Mesenchymal stem cell (in vitro differentiated cells and primary cell): ENCODE data around the gene GP1BB.

Experiments used
- DNase-seq: peaks from one replicate; pipeline ENCODE4 v3.0.0-alpha.2; 2013
- H2AFZ ChIP-seq: one replicate; pipeline ENCODE4 v1.6.1; 2013; ENCODE audit warnings: low read depth, mild to moderate bottlenecking, control low read depth, inconsistent platforms, low read length, moderate library complexity
- H2AK5ac ChIP-seq: 2 replicates; pipeline ENCODE4 v1.6.1; 2013; ENCODE audit warnings: low read length, moderate library complexity, mild to moderate bottlenecking, inconsistent platforms; ENCODE audit not compliant: severe bottlenecking
- H2BK120ac ChIP-seq: one replicate; pipeline ENCODE4 v1.6.1; 2013; ENCODE audit warnings: low read depth, mild to moderate bottlenecking, inconsistent platforms, low read length, moderate library complexity
- H2BK12ac ChIP-seq, 2 experiments: one replicate each; pipeline ENCODE4 v1.6.1; 2013; ENCODE audit warnings: inconsistent platforms in 2 of 2, low read length in 2 of 2, mild to moderate bottlenecking in 2 of 2, moderate library complexity in 2 of 2, control low read depth in 1 of 2
- H2BK15ac ChIP-seq: one replicate; pipeline ENCODE4 v1.6.1; 2013; ENCODE audit warnings: mild to moderate bottlenecking, low read depth, inconsistent platforms; ENCODE audit not compliant: poor library complexity, severe bottlenecking
- H2BK5ac ChIP-seq: 2 replicates; pipeline ENCODE4 v1.6.1; 2013; ENCODE audit warnings: low read depth, mild to moderate bottlenecking, low read length, control low read depth, inconsistent platforms; ENCODE audit not compliant: poor library complexity, severe bottlenecking
- H3K14ac ChIP-seq, 2 experiments: one replicate each; pipeline ENCODE4 v1.6.1; 2013; ENCODE audit warnings: inconsistent platforms in 2 of 2, low read length in 2 of 2, control low read depth in 1 of 2, mild to moderate bottlenecking in 1 of 2, moderate library complexity in 1 of 2
- H3K18ac ChIP-seq, 2 experiments: one replicate each; pipeline ENCODE4 v1.6.1; 2013; ENCODE audit warnings: inconsistent platforms in 2 of 2, low read length in 2 of 2, control low read depth in 1 of 2, low read depth in 1 of 2, mild to moderate bottlenecking in 1 of 2
- H3K23ac ChIP-seq, 2 experiments: one replicate each; pipeline ENCODE4 v1.6.1; 2013; ENCODE audit warnings: inconsistent platforms in 2 of 2, low read length in 2 of 2, mild to moderate bottlenecking in 2 of 2, moderate library complexity in 2 of 2, control low read depth in 1 of 2
- H3K27ac ChIP-seq: 2 replicates; pipeline ENCODE4 v1.5.1; 2013; ENCODE audit warnings: mild to moderate bottlenecking, moderate library complexity, low read length, control low read depth, inconsistent platforms; ENCODE audit not compliant: poor library complexity, severe bottlenecking
- H3K27me3 ChIP-seq, 2 experiments: 2 replicates each; pipeline versions ENCODE4 v1.6.1 to v1.7.0; 2013; ENCODE audit warnings: low read length in 2 of 2, mild to moderate bottlenecking in 2 of 2, moderate library complexity in 2 of 2, control low read depth in 1 of 2, inconsistent platforms in 1 of 2; ENCODE audit not compliant: control insufficient read depth in 1 of 2, insufficient read depth in 1 of 2
- H3K36me3 ChIP-seq, 2 experiments: 2 replicates each; pipeline versions ENCODE4 v1.6.1 to v1.7.0; 2013; ENCODE audit warnings: low read length in 2 of 2, control low read depth in 1 of 2, inconsistent platforms in 1 of 2, low read depth in 1 of 2, mild to moderate bottlenecking in 1 of 2; ENCODE audit not compliant: insufficient read depth in 2 of 2, control insufficient read depth in 1 of 2
- H3K4ac ChIP-seq, 2 experiments: one replicate each; pipeline ENCODE4 v1.6.1; 2013; ENCODE audit warnings: inconsistent platforms in 2 of 2, low read length in 2 of 2, mild to moderate bottlenecking in 2 of 2, moderate library complexity in 2 of 2, control low read depth in 1 of 2, low read depth in 1 of 2
- H3K4me1 ChIP-seq: 2 replicates; pipeline ENCODE4 v1.6.1; 2013; ENCODE audit warnings: low read depth, low read length, control low read depth; ENCODE audit not compliant: control insufficient read depth, insufficient read depth
- H3K4me2 ChIP-seq: 2 replicates; pipeline ENCODE4 v1.6.1; 2013; ENCODE audit warnings: low read length, mild to moderate bottlenecking, inconsistent platforms; ENCODE audit not compliant: poor library complexity, severe bottlenecking
- H3K4me3 ChIP-seq, 2 experiments: 2 replicates each; pipeline versions ENCODE4 v1.5.1 to v1.7.0; 2013; ENCODE audit warnings: low read length in 2 of 2, mild to moderate bottlenecking in 2 of 2, control low read depth in 1 of 2, low read depth in 1 of 2; ENCODE audit not compliant: insufficient read depth in 1 of 2
- H3K79me1 ChIP-seq: replicated peaks from 2 replicates; pipeline ENCODE4 v1.6.1; 2013; ENCODE audit warnings: mild to moderate bottlenecking, control low read depth, low read length, inconsistent platforms; ENCODE audit not compliant: poor library complexity, severe bottlenecking
- H3K9ac ChIP-seq: 2 replicates; pipeline ENCODE4 v1.7.0; 2013; ENCODE audit warnings: mild to moderate bottlenecking, low read length, moderate library complexity
- H3K9me3 ChIP-seq: 2 replicates; pipeline ENCODE4 v1.7.0; 2013; ENCODE audit warnings: mild to moderate bottlenecking, low read length; ENCODE audit not compliant: control insufficient read depth
- H4K8ac ChIP-seq: one replicate; pipeline ENCODE4 v1.6.1; 2013; ENCODE audit warnings: inconsistent platforms, mild to moderate bottlenecking, low read length, moderate library complexity
- H4K91ac ChIP-seq: one replicate; pipeline ENCODE4 v1.6.1; 2013; ENCODE audit warnings: mild to moderate bottlenecking, low read length, inconsistent platforms
- WGBS: methylation state at CpG from one replicate; pipeline ENCODE4 v1.1.7; 2013; ENCODE audit warnings: mixed read lengths; 5-methylcytosine and 5-hydroxymethylcytosine counted together

Gene GP1BB

GRCh38 chr22:19701420-19702145 lies 21.8 kb upstream of the GP1BB start:
- H2BK12ac ChIP-seq, result no peak overlapping the region
- 82% methylated on average over 9 of the region's 10 CpGs for WGBS
- H3K23ac ChIP-seq, result no peak overlapping the region
- H3K9me3 ChIP-seq, result no peaks in the 10 kb centered on the region
- no peak overlapping the region for H3K18ac ChIP-seq
- no peak overlapping the region for H2BK120ac ChIP-seq
- H3K4ac ChIP-seq, result no peak overlapping the region
- H4K91ac ChIP-seq, result no peak overlapping the region
- no peak overlapping the region for H3K4me2 ChIP-seq
- DNase-seq, result no peak
- H3K4me1 ChIP-seq, result peaks cover 1% of the 10 kb centered on the region
- H3K36me3 ChIP-seq, result no peaks in the 10 kb centered on the region
- no peak overlapping the region for H3K9ac ChIP-seq
- H2AK5ac ChIP-seq, result no peak overlapping the region
- no peak overlapping the region for H2AFZ ChIP-seq
- no peak overlapping the region for H3K14ac ChIP-seq
- H3K27me3 ChIP-seq, result peaks cover 21 to 22% of the 10 kb centered on the region in 2 experiments
- H3K4me3 ChIP-seq, result no peak overlapping the region
- H2BK15ac ChIP-seq, result no peak overlapping the region
- H4K8ac ChIP-seq, result no peak overlapping the region
- no peak overlapping the region for H2BK5ac ChIP-seq
- no peak overlapping the region for H3K27ac ChIP-seq
- H3K79me1 ChIP-seq, result no peaks in the 10 kb centered on the region

GRCh38 chr22:19703869-19704268 lies 19.5 kb upstream of the GP1BB start:
- H2AK5ac ChIP-seq, result no peak overlapping the region
- H3K4me1 ChIP-seq, result peaks cover 2% of the 10 kb centered on the region
- 80% methylated on average over 9 of the region's 9 CpGs for WGBS
- H3K36me3 ChIP-seq, result no peaks in the 10 kb centered on the region
- no peak overlapping the region for H3K18ac ChIP-seq
- H3K4me3 ChIP-seq, result no peak overlapping the region
- no peaks in the 10 kb centered on the region for H3K79me1 ChIP-seq
- H3K27ac ChIP-seq, result no peak overlapping the region
- H3K4me2 ChIP-seq, result no peak overlapping the region
- H3K4ac ChIP-seq, result no peak overlapping the region
- no peak overlapping the region for H2BK12ac ChIP-seq
- no peak overlapping the region for H4K8ac ChIP-seq
- no peak for DNase-seq
- no peak overlapping the region for H2BK120ac ChIP-seq
- no peak overlapping the region for H2AFZ ChIP-seq
- H3K27me3 ChIP-seq, result peaks cover 27 to 28% of the 10 kb centered on the region in 2 experiments
- H3K9ac ChIP-seq, result no peak overlapping the region
- H4K91ac ChIP-seq, result no peak overlapping the region
- H2BK15ac ChIP-seq, result no peak overlapping the region
- H3K9me3 ChIP-seq, result no peaks in the 10 kb centered on the region
- H2BK5ac ChIP-seq, result no peak overlapping the region
- H3K23ac ChIP-seq, result no peak overlapping the region
- no peak overlapping the region for H3K14ac ChIP-seq

GRCh38 chr22:19704355-19705015 lies 18.9 kb upstream of the GP1BB start:
- DNase-seq, result no peak
- WGBS, result 88% methylated on average over 15 of the region's 15 CpGs
- Histone ChIP-seq H3K79me1 (no peaks in the 10 kb centered on the region), H4K91ac (no peak overlapping the region), H2BK120ac (no peak overlapping the region), H3K18ac (no peak overlapping the region), H3K4me3 (no peak overlapping the region), H3K9ac (no peak overlapping the region), H3K36me3 (no peaks in the 10 kb centered on the region), H3K4ac (no peak overlapping the region), H2BK15ac (no peak overlapping the region), H3K4me2 (no peak overlapping the region), H3K14ac (no peak overlapping the region), H2AFZ (no peak overlapping the region), H3K27ac (no peak overlapping the region), H4K8ac (no peak overlapping the region), H3K23ac (no peak overlapping the region), H2AK5ac (no peak overlapping the region), H3K27me3 (peaks cover 33% of the 10 kb centered on the region in 2 experiments), H3K9me3 (no peaks in the 10 kb centered on the region), H2BK12ac (no peak overlapping the region), H2BK5ac (no peak overlapping the region), H3K4me1 (peaks cover 3% of the 10 kb centered on the region)

GRCh38 chr22:19705181-19705934 lies 18.0 kb upstream of the GP1BB start:
- Histone ChIP-seq H4K8ac (no peak overlapping the region), H3K36me3 (no peaks in the 10 kb centered on the region), H3K4me1 (peaks cover 3% of the 10 kb centered on the region), H2AK5ac (no peak overlapping the region), H3K27ac (no peak overlapping the region), H3K9me3 (no peaks in the 10 kb centered on the region), H4K91ac (no peak overlapping the region), H3K14ac (no peak overlapping the region), H2BK15ac (no peak overlapping the region), H2AFZ (no peak overlapping the region), H3K27me3 (peaks cover 41% of the 10 kb centered on the region in 2 experiments), H3K4ac (no peak overlapping the region), H3K79me1 (no peaks in the 10 kb centered on the region), H2BK12ac (no peak overlapping the region), H2BK5ac (no peak overlapping the region), H3K9ac (no peak overlapping the region), H3K18ac (no peak overlapping the region), H3K4me2 (no peak overlapping the region), H3K4me3 (no peak overlapping the region), H3K23ac (no peak overlapping the region), H2BK120ac (no peak overlapping the region)
- 40% methylated on average over 13 of the region's 14 CpGs for WGBS
- DNase-seq, result no peak
